ENCODE results near the gene SLC25A19. TPM values are rescaled to one million over a fixed set of nuclear protein-coding genes. Genes with fewer than 3 reads are reported as not detected.

Gene SLC25A19
- total and polyA plus RNA-seq, 2 donors (not counting 1 experiment from before 2014, with no cell fraction given), result 5.1 to 9.7 TPM

GRCh38 chr17:75307957-75308731 lies 18.9 kb upstream of the SLC25A19 start:
- DNase-seq (ENCODE audit: low read depth in 2 of 2), result no peak
- H3K4me3 ChIP-seq (replicated peaks in 1 of 4; ENCODE audit: control extremely low read depth in 1 of 4, insufficient read depth in 1 of 4, low read depth in 3 of 4, low read length in 4 of 4), result no peak overlapping the region
- TF ChIP-seq EZH2 (IDR thresholded peaks at IDR 0.05; ENCODE audit: low read length, missing control alignments) (no peak), CTCF (conservative IDR thresholded peaks at IDR 0.05 in 1 of 2, IDR thresholded peaks at IDR 0.05 in 1 of 2; ENCODE audit: low read depth in 1 of 2, low read length in 2 of 2) (no peak)

GRCh38 chr17:75301502-75302206 lies 12.4 kb upstream of the SLC25A19 start:
- Histone ChIP-seq H4K20me1 (ENCODE audit: control insufficient read depth, extremely low read depth, insufficient read depth, low read length) (no peaks in the 10 kb centered on the region), H3K36me3 (ENCODE audit: control insufficient read depth, insufficient read depth, low read length) (no peaks in the 10 kb centered on the region), H3K4me1 (ENCODE audit: control insufficient read depth, extremely low read depth, insufficient read depth, low read length) (no peaks in the 10 kb centered on the region), H3K79me2 (ENCODE audit: control insufficient read depth, insufficient read depth, low read length) (no peaks in the 10 kb centered on the region), H3K27ac (ENCODE audit: insufficient read depth, low read length) (no peak overlapping the region), H3K4me3 (replicated peaks in 1 of 4; ENCODE audit: control extremely low read depth in 1 of 4, insufficient read depth in 1 of 4, low read depth in 3 of 4, low read length in 4 of 4) (no peak overlapping the region), H3K4me2 (ENCODE audit: extremely low read depth, insufficient read depth, low read length) (no peak overlapping the region), H3K9me3 (ENCODE audit: control insufficient read depth, insufficient read depth, low read depth, low read length) (no peaks in the 10 kb centered on the region), H3K9ac (ENCODE audit: insufficient read depth, low read length) (no peak overlapping the region), H2AFZ (ENCODE audit: low read length) (no peak overlapping the region), H3K27me3 (ENCODE audit: control insufficient read depth, insufficient read depth, low read length) (no peaks in the 10 kb centered on the region)
- no peak for DNase-seq (ENCODE audit: low read depth in 2 of 2)
- TF ChIP-seq CTCF (conservative IDR thresholded peaks at IDR 0.05 in 1 of 2, IDR thresholded peaks at IDR 0.05 in 1 of 2; ENCODE audit: low read depth in 1 of 2, low read length in 2 of 2) (no peak), EZH2 (IDR thresholded peaks at IDR 0.05; ENCODE audit: low read length, missing control alignments) (no peak)

More at GRCh38 chr17:75307957-75308731, 18.9 kb upstream of the SLC25A19 start:
- Histone ChIP-seq H3K36me3 (ENCODE audit: control insufficient read depth, insufficient read depth, low read length) (no peaks in the 10 kb centered on the region), H3K4me2 (ENCODE audit: extremely low read depth, insufficient read depth, low read length) (no peak overlapping the region), H4K20me1 (ENCODE audit: control insufficient read depth, extremely low read depth, insufficient read depth, low read length) (no peaks in the 10 kb centered on the region), H2AFZ (ENCODE audit: low read length) (no peak overlapping the region), H3K79me2 (ENCODE audit: control insufficient read depth, insufficient read depth, low read length) (no peaks in the 10 kb centered on the region), H3K9ac (ENCODE audit: insufficient read depth, low read length) (no peak overlapping the region), H3K27ac (ENCODE audit: insufficient read depth, low read length) (no peak overlapping the region), H3K4me1 (ENCODE audit: control insufficient read depth, extremely low read depth, insufficient read depth, low read length) (no peaks in the 10 kb centered on the region), H3K9me3 (ENCODE audit: control insufficient read depth, insufficient read depth, low read depth, low read length) (no peaks in the 10 kb centered on the region), H3K27me3 (ENCODE audit: control insufficient read depth, insufficient read depth, low read length) (no peaks in the 10 kb centered on the region)

- TF ChIP-seq EZH2 (IDR thresholded peaks at IDR 0.05; ENCODE audit: low read length, missing control alignments) (no peak), CTCF (conservative IDR thresholded peaks at IDR 0.05 in 1 of 2, IDR thresholded peaks at IDR 0.05 in 1 of 2; ENCODE audit: low read depth in 1 of 2, low read length in 2 of 2) (no peak)
Measured at GRCh38 chr17:75301049-75301448, 11.8 kb upstream of the SLC25A19 start.

More at GRCh38 chr17:75301049-75301448, 11.8 kb upstream of the SLC25A19 start:
- Histone ChIP-seq H3K9ac (ENCODE audit: insufficient read depth, low read length) (no peak overlapping the region), H2AFZ (ENCODE audit: low read length) (no peak overlapping the region), H3K4me2 (ENCODE audit: extremely low read depth, insufficient read depth, low read length) (no peak overlapping the region), H3K27me3 (ENCODE audit: control insufficient read depth, insufficient read depth, low read length) (no peaks in the 10 kb centered on the region), H3K79me2 (ENCODE audit: control insufficient read depth, insufficient read depth, low read length) (no peaks in the 10 kb centered on the region), H3K4me1 (ENCODE audit: control insufficient read depth, extremely low read depth, insufficient read depth, low read length) (no peaks in the 10 kb centered on the region), H3K4me3 (replicated peaks in 1 of 4; ENCODE audit: control extremely low read depth in 1 of 4, insufficient read depth in 1 of 4, low read depth in 3 of 4, low read length in 4 of 4) (no peak overlapping the region), H3K36me3 (ENCODE audit: control insufficient read depth, insufficient read depth, low read length) (no peaks in the 10 kb centered on the region), H4K20me1 (ENCODE audit: control insufficient read depth, extremely low read depth, insufficient read depth, low read length) (no peaks in the 10 kb centered on the region), H3K27ac (ENCODE audit: insufficient read depth, low read length) (no peak overlapping the region), H3K9me3 (ENCODE audit: control insufficient read depth, insufficient read depth, low read depth, low read length) (no peaks in the 10 kb centered on the region)
- DNase-seq (ENCODE audit: low read depth in 2 of 2), result no peak

All from fibroblast of lung (primary cell).